Lower leg skin (tissue), 4 donors: ENCODE data around the gene SZRD1. TPM values are rescaled to one million over a fixed set of nuclear protein-coding genes. Genes with fewer than 3 reads are reported as not detected.
"Not testable (repeated sequence)": the region's sequence is repeated elsewhere in the genome, so short reads cannot be mapped to it uniquely, and the experiment has no call there.

Source experiments
- DNase-seq, 2 donors: peaks; one replicate each; pipeline ENCODE4 v3.0.0-alpha.2; 2019; ENCODE audit warnings: low spot score in 2 of 2
- H3K4me3 ChIP-seq: fragments of 200-600 bp; sonication (generic); 2 replicates; pipeline ENCODE4 v1.5.1; 2017; ENCODE audit warnings: mild to moderate bottlenecking, low read depth; ENCODE audit not compliant: poor library complexity, severe bottlenecking
- POLR2A ChIP-seq, 2 donors: fragments of 450-650 bp; IDR thresholded peaks; one replicate each; pipeline ENCODE4 v1.6.1; 2016 to 2017; ENCODE audit warnings: antibody characterized with exemption in 2 of 2, mild to moderate bottlenecking in 1 of 2, moderate library complexity in 1 of 2
- WGBS, 2 donors: methylation state at CpG; one replicate each; pipeline ENCODE4 v1.1.5; 2018; 5-methylcytosine and 5-hydroxymethylcytosine counted together
- intact Hi-C: fragments of 100-400 bp; cut with DNase I; formaldehyde crosslinking; loops from one replicate; pipeline ENCODE4 v1.15.0; 2023; ENCODE audit warnings: low total_unique reads
- total RNA-seq, 4 donors: library from RNA; depleted of rRNA; stranded (reverse); fragments of >200 nt; gene quantifications; one replicate each; pipeline ENCODE4 v1.1.0, GENCODE V29; 2016
- TF ChIP-seq, protein P1 (sequence below), 3 donors: fragments of 450-650 bp; IDR thresholded peaks; one replicate each; pipeline ENCODE4 v1.5.1; 2016; ENCODE audit warnings: antibody characterized with exemption in 3 of 3, mild to moderate bottlenecking in 3 of 3, moderate library complexity in 2 of 3

SZRD1 gene
- total RNA-seq, 4 donors from 2014 or later = 37.8 to 54.0 (median 48.5) TPM

DNA sequence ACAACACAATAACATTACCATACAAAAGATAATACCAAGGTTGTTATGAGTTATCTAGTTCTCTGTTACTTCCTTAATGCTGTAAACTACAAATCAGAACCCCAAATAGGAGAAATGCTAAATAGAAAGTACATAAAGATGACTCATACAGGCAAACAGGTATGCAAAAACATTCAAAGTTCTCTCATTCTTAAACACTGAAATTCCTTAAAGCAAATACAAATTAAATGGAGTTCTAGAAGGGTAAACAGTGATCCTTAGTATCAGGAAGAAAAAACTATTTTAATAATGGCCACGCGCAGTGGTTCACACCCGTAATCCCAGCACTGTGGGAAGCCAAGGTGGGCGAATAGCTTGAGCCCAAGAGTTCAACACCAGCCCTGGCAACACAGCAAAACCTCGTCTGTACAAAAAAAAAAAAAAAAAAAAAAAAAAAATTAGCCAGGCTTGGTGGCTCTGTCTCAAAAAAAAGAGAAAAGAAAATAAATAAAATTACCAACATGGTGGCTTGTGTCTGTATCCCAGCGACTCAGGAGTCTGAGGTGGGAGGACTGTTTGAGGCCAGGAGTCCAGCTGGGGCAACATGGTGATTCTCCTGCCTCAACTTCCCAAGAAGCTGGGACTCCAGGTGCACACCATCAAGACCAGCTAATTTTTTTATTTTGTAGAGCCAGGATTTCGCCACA lies 32.2 kb upstream of the SZRD1 start:
- 83 to 89% methylated on average over 7 of the region's 7 CpGs for WGBS, 2 donors
- no peak for TF ChIP-seq POLR2A (IDR thresholded peaks at IDR 0.05)
- TF ChIP-seq, protein P1, sequence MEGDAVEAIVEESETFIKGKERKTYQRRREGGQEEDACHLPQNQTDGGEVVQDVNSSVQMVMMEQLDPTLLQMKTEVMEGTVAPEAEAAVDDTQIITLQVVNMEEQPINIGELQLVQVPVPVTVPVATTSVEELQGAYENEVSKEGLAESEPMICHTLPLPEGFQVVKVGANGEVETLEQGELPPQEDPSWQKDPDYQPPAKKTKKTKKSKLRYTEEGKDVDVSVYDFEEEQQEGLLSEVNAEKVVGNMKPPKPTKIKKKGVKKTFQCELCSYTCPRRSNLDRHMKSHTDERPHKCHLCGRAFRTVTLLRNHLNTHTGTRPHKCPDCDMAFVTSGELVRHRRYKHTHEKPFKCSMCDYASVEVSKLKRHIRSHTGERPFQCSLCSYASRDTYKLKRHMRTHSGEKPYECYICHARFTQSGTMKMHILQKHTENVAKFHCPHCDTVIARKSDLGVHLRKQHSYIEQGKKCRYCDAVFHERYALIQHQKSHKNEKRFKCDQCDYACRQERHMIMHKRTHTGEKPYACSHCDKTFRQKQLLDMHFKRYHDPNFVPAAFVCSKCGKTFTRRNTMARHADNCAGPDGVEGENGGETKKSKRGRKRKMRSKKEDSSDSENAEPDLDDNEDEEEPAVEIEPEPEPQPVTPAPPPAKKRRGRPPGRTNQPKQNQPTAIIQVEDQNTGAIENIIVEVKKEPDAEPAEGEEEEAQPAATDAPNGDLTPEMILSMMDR (IDR thresholded peaks at IDR 0.05) = no peak
- intact Hi-C loops = no loop called here
- H3K4me3 ChIP-seq = no peak overlapping the region
- peak in 1 of 2 donors; percentile 43 for DNase-seq

DNA sequence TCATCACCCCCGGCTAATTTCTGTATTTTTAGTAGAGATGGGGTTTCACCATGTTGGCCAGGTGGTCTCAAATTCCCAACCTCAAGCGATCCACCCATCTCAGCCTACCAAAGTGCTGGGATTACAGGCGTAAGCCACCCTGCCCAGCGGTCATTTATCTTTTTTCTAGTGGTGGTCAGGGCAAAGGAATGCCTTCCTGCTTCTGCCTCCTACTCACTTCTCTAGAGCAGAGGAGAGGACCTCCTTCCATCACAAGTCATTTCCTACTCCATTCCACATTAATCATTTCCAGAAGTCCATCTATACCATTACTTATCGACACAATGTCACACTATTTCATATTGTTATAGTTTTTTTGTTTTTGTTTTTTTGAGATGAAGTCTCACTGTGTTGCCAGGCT lies 28.1 kb upstream of the SZRD1 start:
- no peak overlapping the region for H3K4me3 ChIP-seq
- 83 to 90% methylated on average over 5 of the region's 5 CpGs for WGBS, 2 donors
- no peak for TF ChIP-seq POLR2A (IDR thresholded peaks at IDR 0.05)
- TF ChIP-seq, protein P1 (IDR thresholded peaks at IDR 0.05) = no peak
- DNase-seq = peak in 1 of 2 donors; percentile 32
- intact Hi-C loops = no loop called here

DNA sequence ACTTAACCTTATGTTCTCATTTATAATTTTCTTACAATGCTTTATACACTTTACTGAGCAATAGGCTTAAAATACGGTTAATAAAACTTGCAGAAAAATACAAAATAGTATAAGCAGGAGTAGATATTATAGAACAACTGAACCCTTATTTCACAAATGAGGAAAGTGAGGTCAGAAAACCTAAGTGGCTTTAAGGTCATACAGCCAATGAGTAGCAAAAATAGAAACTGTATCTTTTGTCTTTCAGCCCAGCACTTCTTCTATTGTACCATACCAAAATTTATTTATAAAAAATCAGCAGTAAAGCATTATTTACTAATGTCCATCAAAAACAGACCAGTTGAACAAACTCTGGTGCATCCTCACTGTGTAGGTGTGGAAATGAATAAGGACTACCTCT lies 26.4 kb upstream of the SZRD1 start:
- H3K4me3 ChIP-seq = no peak overlapping the region
- TF ChIP-seq, protein P1 (IDR thresholded peaks at IDR 0.05) = no peak
- no peak for TF ChIP-seq POLR2A (IDR thresholded peaks at IDR 0.05)
- no peak for DNase-seq
- intact Hi-C loops = no loop called here
- 90 to 95% methylated on average over 1 of the region's 1 CpG for WGBS, 2 donors

DNA sequence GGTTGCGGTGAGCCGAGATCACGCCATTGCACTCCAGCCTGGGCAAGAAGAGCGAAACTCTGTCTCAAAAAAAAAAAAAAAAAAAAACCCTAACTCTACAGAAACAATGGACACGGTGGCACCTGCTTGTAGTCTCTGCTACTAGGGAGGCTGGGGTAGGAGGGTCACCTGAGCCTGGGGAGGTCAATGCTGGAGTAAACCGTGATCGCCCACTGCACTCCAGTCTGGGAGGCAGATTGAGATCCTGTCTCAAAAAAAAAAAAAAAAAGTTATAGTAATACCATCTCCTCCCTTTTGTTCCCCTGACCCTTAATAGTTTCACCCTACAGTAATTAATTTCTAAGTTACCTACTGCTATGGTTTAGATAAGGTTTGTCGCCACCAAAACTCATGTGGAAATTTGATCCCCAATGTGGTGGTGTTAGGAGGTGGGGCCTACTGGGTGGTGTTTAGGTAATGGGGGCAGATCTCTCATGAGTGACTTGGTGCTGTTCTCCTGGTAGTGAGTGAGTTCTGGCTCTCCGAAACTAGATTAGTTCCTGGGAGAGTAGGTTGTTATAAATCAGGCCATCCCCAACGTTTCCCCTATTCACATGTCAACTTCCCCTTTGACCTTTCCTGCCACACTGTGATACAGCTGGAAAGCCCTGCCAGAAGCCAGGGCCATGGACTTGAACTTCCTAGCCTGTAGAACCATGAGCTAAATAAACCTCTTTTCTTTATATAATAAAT lies 24.5 kb upstream of the SZRD1 start:
- 88 to 91% methylated on average over 10 of the region's 10 CpGs for WGBS, 2 donors
- intact Hi-C loops = no loop called here
- DNase-seq = peak in 1 of 2 donors; percentile 42
- H3K4me3 ChIP-seq = no peak overlapping the region
- TF ChIP-seq POLR2A (IDR thresholded peaks at IDR 0.05) = no peak
- TF ChIP-seq, protein P1 (IDR thresholded peaks at IDR 0.05) = no peak

DNA sequence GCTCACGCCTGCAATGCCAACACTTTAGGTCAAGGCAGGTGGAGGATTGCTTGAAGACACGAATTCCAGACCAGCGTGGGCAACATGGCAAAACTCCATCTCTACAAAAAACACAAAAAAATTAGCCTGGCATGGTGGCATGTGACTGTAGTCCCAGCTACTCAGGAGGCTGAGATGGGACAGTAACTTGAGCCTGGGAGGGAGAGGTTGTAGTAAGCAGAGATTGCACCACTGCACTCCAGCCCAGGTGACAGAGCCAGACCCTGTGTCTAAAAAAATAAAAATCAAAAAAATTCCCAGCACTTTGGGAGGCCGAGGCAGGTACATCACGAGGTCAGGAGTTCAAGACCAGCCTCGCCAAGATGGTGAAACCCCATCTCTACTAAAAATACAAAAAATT lies 23.8 kb upstream of the SZRD1 start:
- peak in 1 of 2 donors; percentile 48 for DNase-seq
- intact Hi-C loops = not testable (repeated sequence)
- 92 to 94% methylated on average over 6 of the region's 6 CpGs for WGBS, 2 donors

DNA sequence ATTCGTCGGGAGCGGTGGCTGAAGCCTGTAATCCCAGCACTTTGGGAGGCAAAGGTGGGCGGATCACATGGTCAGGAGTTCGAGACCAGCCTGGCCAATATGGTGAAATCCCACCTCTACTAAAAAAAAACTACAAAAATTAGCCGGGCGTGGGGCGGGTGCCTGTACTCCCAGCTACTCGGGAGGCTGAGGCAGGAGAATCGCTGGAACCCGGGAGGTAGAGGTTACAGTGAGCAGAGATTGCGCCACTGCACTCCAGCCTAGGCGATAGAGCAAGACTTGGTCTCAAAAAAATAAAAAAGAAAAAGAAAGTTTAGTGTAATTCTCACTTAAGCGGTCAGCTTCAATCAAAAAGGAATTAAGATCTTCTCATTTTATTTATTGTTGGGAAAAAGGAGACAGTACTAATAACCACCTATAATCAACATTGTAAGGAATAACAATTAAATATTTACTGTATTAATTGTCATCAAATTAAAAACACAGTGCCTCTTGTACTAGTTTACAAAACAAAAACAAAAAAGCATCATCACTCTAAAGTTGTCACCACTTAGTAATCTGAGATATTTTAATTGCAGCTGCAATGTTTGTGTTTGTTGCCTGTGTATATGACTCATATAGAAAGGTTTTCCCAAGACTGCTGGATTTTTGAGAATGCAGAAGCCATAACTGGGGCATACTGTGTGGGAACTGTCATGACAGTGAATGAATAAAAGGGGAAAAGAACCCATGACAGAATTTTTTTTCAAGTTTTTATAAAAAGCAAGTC lies 18.4 kb upstream of the SZRD1 start:
- peak in 1 of 2 donors; percentile 53 for DNase-seq
- intact Hi-C loops = no loop called here
- H3K4me3 ChIP-seq = no peak overlapping the region
- WGBS, 2 donors = 92% methylated on average over 14 of the region's 14 CpGs
- no peak for TF ChIP-seq POLR2A (IDR thresholded peaks at IDR 0.05)
- TF ChIP-seq, protein P1 (IDR thresholded peaks at IDR 0.05) = no peak

More for the DNA sequence above, 23.8 kb upstream of the SZRD1 start:
- not testable (repeated sequence) for H3K4me3 ChIP-seq
